Smooth muscle cell (in vitro differentiated cells): ENCODE results near the gene STT3A. TPM values are rescaled to one million over a fixed set of nuclear protein-coding genes. Genes with fewer than 3 reads are reported as not detected.

Experiments
- DNase-seq: peaks from one replicate; lab custom pipeline; 2025; ENCODE audit not compliant: unreplicated experiment; lab: John Stamatoyannopoulos, UW
- H2AFZ ChIP-seq: fragments of 200-600 bp; sonication (generic); 2 replicates; pipeline ENCODE4 v1.6.0; 2016; ENCODE audit warnings: antibody characterized with exemption, low read depth, mild to moderate bottlenecking
- H3F3A ChIP-seq: fragments of 200-600 bp; sonication (generic); 2 replicates; pipeline ENCODE4 v1.6.0; 2017; ENCODE audit warnings: antibody characterized with exemption, low read depth
- H3K27ac ChIP-seq: fragments of 200-600 bp; sonication (generic); 2 replicates; pipeline ENCODE4 v1.5.1; 2016; ENCODE audit warnings: low read depth, mild to moderate bottlenecking
- H3K27me3 ChIP-seq: fragments of 200-600 bp; sonication (generic); 2 replicates; pipeline ENCODE4 v1.6.1; 2016; ENCODE audit warnings: low read depth, mild to moderate bottlenecking
- H3K36me3 ChIP-seq: fragments of 200-600 bp; sonication (generic); 2 replicates; pipeline ENCODE4 v1.5.1; 2016; ENCODE audit warnings: low read depth
- H3K4me1 ChIP-seq: fragments of 200-600 bp; sonication (generic); 2 replicates; pipeline ENCODE4 v1.5.1; 2016; ENCODE audit warnings: low read depth
- H3K4me2 ChIP-seq: fragments of 200-600 bp; sonication (generic); 2 replicates; pipeline ENCODE4 v1.6.0; 2016; ENCODE audit warnings: mild to moderate bottlenecking
- H3K4me3 ChIP-seq: fragments of 200-600 bp; sonication (generic); 2 replicates; pipeline ENCODE4 v1.5.1; 2016; ENCODE audit warnings: mild to moderate bottlenecking
- H3K79me2 ChIP-seq: fragments of 200-600 bp; sonication (generic); 2 replicates; pipeline ENCODE4 v1.6.0; 2016; ENCODE audit warnings: low read depth, mild to moderate bottlenecking
- H3K9ac ChIP-seq: fragments of 200-600 bp; sonication (generic); 2 replicates; pipeline ENCODE4 v1.6.0; 2016; ENCODE audit warnings: low read depth
- H3K9me3 ChIP-seq: fragments of 200-600 bp; sonication (generic); replicated peaks from 2 replicates; pipeline ENCODE4 v1.5.1; 2016; ENCODE audit warnings: low read depth
- H4K20me1 ChIP-seq: fragments of 200-600 bp; sonication (generic); 2 replicates; pipeline ENCODE4 v1.6.0; 2016; ENCODE audit warnings: low read depth
- CTCF ChIP-seq: fragments of 200-600 bp; sonication (generic); IDR thresholded peaks from 2 replicates; pipeline ENCODE4 v1.5.1; 2017; ENCODE audit warnings: borderline replicate concordance, mild to moderate bottlenecking, antibody characterized with exemption; ENCODE audit not compliant: insufficient read depth, poor library complexity, severe bottlenecking
- WGBS: methylation state at CpG from one replicate; pipeline ENCODE4 v1.1.7; 2016; ENCODE audit warnings: low lambda C conversion rate; 5-methylcytosine and 5-hydroxymethylcytosine counted together
- polyA plus RNA-seq: library from polyadenylated mRNA; unstranded; fragments of >200 nt; fragmentation: Nextera tagmentation; extraction: Ambion mirVana; gene quantifications from 2 replicates; pipeline ENCODE4 v1.2.1, GENCODE V29; 2016
- total RNA-seq: library from RNA; depleted of rRNA; stranded (reverse); fragments of >200 nt; gene quantifications from 2 replicates; pipeline ENCODE4 v1.2.3, GENCODE V29; 2014

Gene STT3A
- total and polyA plus RNA-seq, 2 experiments from 2014 or later = 216 to 241 TPM

DNA sequence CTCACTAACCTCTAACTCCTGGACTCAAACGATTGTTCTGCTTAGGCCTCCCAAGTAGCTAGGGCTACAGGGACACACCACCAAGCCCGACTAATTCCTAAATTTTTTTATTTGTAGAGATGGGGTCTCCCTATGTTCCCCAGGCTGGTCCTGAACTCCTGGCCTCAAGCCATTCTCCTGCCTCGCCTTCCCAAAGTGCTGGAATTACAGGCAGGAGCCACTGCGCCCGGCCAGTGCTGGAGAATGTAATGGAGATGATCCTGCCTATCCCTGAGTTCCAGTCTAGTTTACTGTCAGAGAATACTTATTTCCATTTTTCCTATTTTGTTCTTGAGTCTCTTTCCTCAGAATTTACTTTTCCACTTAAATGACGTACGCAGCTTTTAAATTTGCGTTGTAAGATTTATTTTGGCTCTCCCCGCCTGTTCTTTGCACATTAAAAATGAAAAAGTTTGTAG, 32.1 kb downstream of the STT3A start, which contains the start of gene CHEK1:
CHEK1 (plus strand) TSS at position 408 of the 458 bp plus-strand sequence. CDS start 1,606 bp downstream, outside the sequence.
- Histone ChIP-seq H3K9ac (peak within 1 kb of the TSS; percentile 81), H3K36me3 (peaks cover 8% of the 10 kb centered on the region), H3K4me2 (peak within 1 kb of the TSS; percentile 93), H3K27ac (peak within 1 kb of the TSS; percentile 82), H3K4me1 (peaks cover 14% of the 10 kb centered on the region), H3K79me2 (peaks cover 12% of the 10 kb centered on the region), H4K20me1 (no peaks in the 10 kb centered on the region), H2AFZ (peak within 1 kb of the TSS; percentile 93), H3K4me3 (peak within 1 kb of the TSS; percentile 65), H3F3A (peaks cover 20% of the 10 kb centered on the region), H3K9me3 (no peaks in the 10 kb centered on the region), H3K27me3 (no peaks in the 10 kb centered on the region)
- no peak for TF ChIP-seq CTCF
- DNase-seq = no peak
- 85% methylated on average over 9 of the region's 9 CpGs for WGBS

DNA sequence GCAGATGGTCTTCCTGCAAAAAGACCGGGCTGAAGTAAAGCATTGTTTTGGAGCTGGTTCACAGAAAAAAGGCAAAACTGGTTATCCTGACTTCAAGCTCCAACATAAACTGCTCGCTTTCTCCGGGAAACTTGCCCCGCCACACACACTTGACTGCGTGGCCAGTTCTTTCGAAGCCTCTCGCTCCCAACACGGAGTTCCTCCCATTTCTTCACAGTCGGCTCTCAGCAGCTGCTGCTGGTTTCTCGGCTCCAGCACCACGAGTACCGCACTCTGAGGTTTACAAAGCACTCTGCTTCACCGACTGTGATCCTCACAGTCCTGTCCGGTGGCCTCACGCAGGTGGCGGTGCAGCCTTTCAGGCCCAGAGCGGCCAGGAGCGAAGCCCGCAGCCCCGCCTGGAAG, 32.6 kb downstream of the STT3A start:
- Histone ChIP-seq H3K4me2 (peak overlapping the region; percentile 93), H4K20me1 (no peaks in the 10 kb centered on the region), H3K9me3 (no peaks in the 10 kb centered on the region), H3K36me3 (peaks cover 5% of the 10 kb centered on the region), H3K27ac (peak overlapping the region; percentile 82), H3F3A (peaks cover 16% of the 10 kb centered on the region), H3K79me2 (peaks cover 12% of the 10 kb centered on the region), H3K27me3 (no peaks in the 10 kb centered on the region), H3K4me1 (peaks cover 14% of the 10 kb centered on the region), H3K4me3 (peak overlapping the region; percentile 65), H3K9ac (peak overlapping the region; percentile 81), H2AFZ (peak overlapping the region; percentile 77)
- no peak for DNase-seq
- TF ChIP-seq CTCF = no peak
- WGBS = 5% methylated on average over 20 of the region's 20 CpGs

- Histone ChIP-seq H3K27me3 (no peaks in the 10 kb centered on the region), H4K20me1 (no peaks in the 10 kb centered on the region), H3K4me3 (peak overlapping the region; percentile 65), H3K27ac (peak overlapping the region; percentile 82), H3K4me2 (peak overlapping the region; percentile 93), H3K79me2 (peaks cover 12% of the 10 kb centered on the region), H3K9me3 (no peaks in the 10 kb centered on the region), H3K9ac (peak overlapping the region; percentile 81), H2AFZ (peak overlapping the region; percentile 93), H3K4me1 (peaks cover 14% of the 10 kb centered on the region), H3K36me3 (peaks cover 5% of the 10 kb centered on the region), H3F3A (peaks cover 16% of the 10 kb centered on the region)
- WGBS = under 1% methylated on average over 51 of the region's 51 CpGs
- TF ChIP-seq CTCF = no peak
- peak; percentile 67 for DNase-seq
Measured at GRCh38 chr11:125625630-125626287, 33.1 kb downstream of the STT3A start.
